NT2/D1 (cell line): ENCODE data around the gene GRM5.
"Not testable (repeated sequence)": the region's sequence is repeated elsewhere in the genome, so short reads cannot be mapped to it uniquely, and the experiment has no call there.

Source experiments
- DNase-seq: peaks from one replicate; pipeline ENCODE4 v3.0.0-alpha.2; 2011; ENCODE audit warnings: low read depth, low spot score
- H3K27me3 ChIP-seq: 2 replicates; pipeline ENCODE4 v1.6.0; 2011; ENCODE audit warnings: mild to moderate bottlenecking; ENCODE audit not compliant: insufficient read length, insufficient read depth
- H3K36me3 ChIP-seq: 2 replicates; pipeline ENCODE4 v1.6.1; 2011; ENCODE audit warnings: mild to moderate bottlenecking, low read length, mixed read lengths; ENCODE audit not compliant: insufficient read depth, insufficient read length
- H3K4me1 ChIP-seq: 2 replicates; pipeline ENCODE4 v1.5.1; 2011; ENCODE audit not compliant: insufficient read depth, insufficient read length
- H3K4me3 ChIP-seq: 2 replicates; pipeline ENCODE4 v1.5.1; 2011; ENCODE audit warnings: low read depth; ENCODE audit not compliant: insufficient read length
- H3K9ac ChIP-seq: 2 replicates; pipeline ENCODE4 v1.6.0; 2011; ENCODE audit warnings: low read depth; ENCODE audit not compliant: insufficient read length
- H3K9me3 ChIP-seq: 2 replicates; pipeline ENCODE4 v1.5.1; 2011; ENCODE audit warnings: mild to moderate bottlenecking, low read length; ENCODE audit not compliant: insufficient read depth
- SUZ12 ChIP-seq: IDR thresholded peaks from 2 replicates; pipeline ENCODE4 v1.6.1; 2011; ENCODE audit not compliant: insufficient read length, insufficient read depth; ENCODE audit errors: extremely low read depth
- YY1 ChIP-seq: IDR thresholded peaks from 2 replicates; pipeline ENCODE4 v1.6.1; 2011; ENCODE audit not compliant: insufficient read length, insufficient read depth
- ZNF274 ChIP-seq: IDR thresholded peaks from 2 replicates; pipeline ENCODE4 v1.6.1; 2011; ENCODE audit warnings: mild to moderate bottlenecking, low read depth, low read length

The GRM5 gene

GRCh38 chr11:88849368-88849767 lies 216.4 kb downstream of the GRM5 start:
- H3K27me3 ChIP-seq, result no peaks in the 10 kb centered on the region

GRCh38 chr11:88846266-88846665 lies 219.5 kb downstream of the GRM5 start:
- not testable (repeated sequence) for H3K4me3 ChIP-seq, H3K9me3 ChIP-seq, H3K4me1 ChIP-seq, DNase-seq, H3K36me3 ChIP-seq, H3K9ac ChIP-seq, H3K27me3 ChIP-seq

More at GRCh38 chr11:88849368-88849767, 216.4 kb downstream of the GRM5 start:
- H3K9ac ChIP-seq, result no peak overlapping the region
- H3K4me1 ChIP-seq, result no peaks in the 10 kb centered on the region
- H3K9me3 ChIP-seq, result no peaks in the 10 kb centered on the region
- H3K4me3 ChIP-seq, result no peak overlapping the region
- DNase-seq, result no peak
- TF ChIP-seq SUZ12 (no peak), ZNF274 (no peak), YY1 (no peak)
- H3K36me3 ChIP-seq, result no peaks in the 10 kb centered on the region

GRCh38 chr11:88844941-88845340 lies 220.8 kb downstream of the GRM5 start:
- H3K4me3 ChIP-seq, DNase-seq, H3K36me3 ChIP-seq, H3K27me3 ChIP-seq, H3K9me3 ChIP-seq, H3K9ac ChIP-seq, H3K4me1 ChIP-seq: not testable (repeated sequence)

GRCh38 chr11:88843766-88844426 lies 221.9 kb downstream of the GRM5 start:
- not testable (repeated sequence) for H3K4me1 ChIP-seq, DNase-seq, H3K9me3 ChIP-seq, H3K4me3 ChIP-seq, H3K36me3 ChIP-seq, H3K9ac ChIP-seq, H3K27me3 ChIP-seq

GRCh38 chr11:88838139-88838538 lies 227.6 kb downstream of the GRM5 start:
- H3K4me3 ChIP-seq, H3K27me3 ChIP-seq, DNase-seq, H3K9ac ChIP-seq, H3K4me1 ChIP-seq, H3K9me3 ChIP-seq, H3K36me3 ChIP-seq: not testable (repeated sequence)

- not testable (repeated sequence) for DNase-seq, H3K36me3 ChIP-seq
Measured at GRCh38 chr11:88835709-88836108, 230.1 kb downstream of the GRM5 start.

GRCh38 chr11:88831303-88831890 lies 234.4 kb downstream of the GRM5 start:
- Histone ChIP-seq H3K4me3 (no peak overlapping the region), H3K36me3 (no peaks in the 10 kb centered on the region), H3K9ac (no peak overlapping the region), H3K27me3 (no peaks in the 10 kb centered on the region), H3K9me3 (no peaks in the 10 kb centered on the region), H3K4me1 (no peaks in the 10 kb centered on the region)
- TF ChIP-seq ZNF274, result no peak
- no peak for TF ChIP-seq YY1
- no peak for TF ChIP-seq SUZ12
- DNase-seq, result no peak

More at GRCh38 chr11:88835709-88836108, 230.1 kb downstream of the GRM5 start:
- not testable (repeated sequence) for H3K4me1 ChIP-seq, H3K27me3 ChIP-seq, H3K4me3 ChIP-seq, H3K9ac ChIP-seq, H3K9me3 ChIP-seq

GRCh38 chr11:88827018-88827676 lies 238.6 kb downstream of the GRM5 start:
- DNase-seq, result no peak
- H3K9me3 ChIP-seq, result no peaks in the 10 kb centered on the region
- TF ChIP-seq SUZ12, result no peak
- no peak for TF ChIP-seq ZNF274
- no peak for TF ChIP-seq YY1
- H3K4me3 ChIP-seq, result no peak overlapping the region
- no peaks in the 10 kb centered on the region for H3K36me3 ChIP-seq
- no peaks in the 10 kb centered on the region for H3K4me1 ChIP-seq
- no peak overlapping the region for H3K9ac ChIP-seq
- no peaks in the 10 kb centered on the region for H3K27me3 ChIP-seq
